ENCODE data around the gene PTPRG.

Gene PTPRG

DNA sequence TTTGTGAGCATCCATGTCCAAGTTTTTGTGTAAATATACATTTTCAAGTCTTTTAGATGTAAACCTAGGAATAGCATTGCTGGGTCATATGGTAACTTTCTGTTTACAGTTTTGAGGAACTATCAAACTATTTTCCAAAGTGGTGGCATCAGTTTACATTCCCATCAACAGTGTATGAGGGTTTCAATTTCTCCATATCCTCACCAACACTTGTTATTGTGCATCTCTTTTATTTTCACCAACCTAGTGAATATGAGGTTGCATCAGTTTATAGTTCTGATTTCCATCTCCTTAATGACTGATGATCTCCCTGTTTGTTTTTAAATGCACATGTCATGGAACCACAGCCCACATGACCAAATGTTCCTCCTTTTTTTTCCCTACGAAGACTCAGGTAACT is 610.8 kb downstream of the PTPRG start:
- no peaks in the 10 kb centered on the region for H3K27me3 ChIP-seq (ENCODE audit: control insufficient read depth, insufficient read depth, low read length)

GRCh38 chr3:62173939-62174515 is 612.7 kb downstream of the PTPRG start:
- Histone ChIP-seq H3K9ac (no peak overlapping the region), H3K27me3 (ENCODE audit: control insufficient read depth, insufficient read depth, low read length) (no peaks in the 10 kb centered on the region), H3K9me3 (ENCODE audit: control insufficient read depth, low read length) (no peaks in the 10 kb centered on the region), H3K36me3 (ENCODE audit: control insufficient read depth, insufficient read depth, low read length) (no peaks in the 10 kb centered on the region), H3K4me1 (peaks cover 13% of the 10 kb centered on the region), H3K79me2 (peaks cover 8% of the 10 kb centered on the region), H3K27ac (no peak overlapping the region), H2AFZ (no peak overlapping the region), H3K4me3 (ENCODE audit: low read depth, low read length) (no peak overlapping the region), H3K4me2 (ENCODE audit: low read length) (no peak overlapping the region)
- TF ChIP-seq, protein P1, sequence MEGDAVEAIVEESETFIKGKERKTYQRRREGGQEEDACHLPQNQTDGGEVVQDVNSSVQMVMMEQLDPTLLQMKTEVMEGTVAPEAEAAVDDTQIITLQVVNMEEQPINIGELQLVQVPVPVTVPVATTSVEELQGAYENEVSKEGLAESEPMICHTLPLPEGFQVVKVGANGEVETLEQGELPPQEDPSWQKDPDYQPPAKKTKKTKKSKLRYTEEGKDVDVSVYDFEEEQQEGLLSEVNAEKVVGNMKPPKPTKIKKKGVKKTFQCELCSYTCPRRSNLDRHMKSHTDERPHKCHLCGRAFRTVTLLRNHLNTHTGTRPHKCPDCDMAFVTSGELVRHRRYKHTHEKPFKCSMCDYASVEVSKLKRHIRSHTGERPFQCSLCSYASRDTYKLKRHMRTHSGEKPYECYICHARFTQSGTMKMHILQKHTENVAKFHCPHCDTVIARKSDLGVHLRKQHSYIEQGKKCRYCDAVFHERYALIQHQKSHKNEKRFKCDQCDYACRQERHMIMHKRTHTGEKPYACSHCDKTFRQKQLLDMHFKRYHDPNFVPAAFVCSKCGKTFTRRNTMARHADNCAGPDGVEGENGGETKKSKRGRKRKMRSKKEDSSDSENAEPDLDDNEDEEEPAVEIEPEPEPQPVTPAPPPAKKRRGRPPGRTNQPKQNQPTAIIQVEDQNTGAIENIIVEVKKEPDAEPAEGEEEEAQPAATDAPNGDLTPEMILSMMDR (IDR thresholded peaks at IDR 0.05): no peak

More for the DNA sequence above, 610.8 kb downstream of the PTPRG start:
- no peaks in the 10 kb centered on the region for H3K9me3 ChIP-seq (ENCODE audit: control insufficient read depth, low read length)
- no peaks in the 10 kb centered on the region for H3K36me3 ChIP-seq (ENCODE audit: control insufficient read depth, insufficient read depth, low read length)
- peaks cover 11% of the 10 kb centered on the region for H3K79me2 ChIP-seq
- H3K9ac ChIP-seq: no peak overlapping the region
- no peak overlapping the region for H3K27ac ChIP-seq
- H2AFZ ChIP-seq: no peak overlapping the region
- peaks cover 15% of the 10 kb centered on the region for H3K4me1 ChIP-seq
- H3K4me3 ChIP-seq (ENCODE audit: low read depth, low read length): no peak overlapping the region
- no peak overlapping the region for H3K4me2 ChIP-seq (ENCODE audit: low read length)
- TF ChIP-seq, protein P1 (IDR thresholded peaks at IDR 0.05): no peak

DNA sequence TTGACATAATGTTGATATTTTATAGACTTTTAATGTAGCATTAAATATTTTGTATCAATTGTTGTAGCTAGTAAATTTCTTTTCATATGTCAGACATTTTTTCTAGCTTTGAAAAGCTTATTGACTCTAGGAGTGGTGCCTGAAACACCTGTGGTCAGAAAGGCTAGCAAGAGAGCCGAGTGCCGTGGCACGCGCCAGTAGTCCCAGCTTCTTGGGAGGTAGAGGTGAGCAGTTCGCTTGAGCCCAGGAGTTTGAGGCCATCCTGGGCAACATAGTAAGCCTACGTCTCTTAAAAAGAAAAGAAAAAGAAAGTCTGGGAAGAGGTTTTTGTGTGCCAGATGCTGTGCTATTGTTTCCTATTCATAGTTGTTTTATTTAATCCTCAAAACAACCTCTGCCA is 613.8 kb downstream of the PTPRG start:
- Histone ChIP-seq H3K79me2 (peaks cover 8% of the 10 kb centered on the region), H3K4me1 (peaks cover 1% of the 10 kb centered on the region), H3K9me3 (ENCODE audit: control insufficient read depth, low read length) (no peaks in the 10 kb centered on the region), H3K27me3 (ENCODE audit: control insufficient read depth, insufficient read depth, low read length) (no peaks in the 10 kb centered on the region), H3K9ac (no peak overlapping the region), H3K36me3 (ENCODE audit: control insufficient read depth, insufficient read depth, low read length) (no peaks in the 10 kb centered on the region), H3K27ac (no peak overlapping the region), H3K4me3 (ENCODE audit: low read depth, low read length) (no peak overlapping the region), H2AFZ (no peak overlapping the region), H3K4me2 (ENCODE audit: low read length) (no peak overlapping the region)
- TF ChIP-seq, protein P1 (IDR thresholded peaks at IDR 0.05): no peak

DNA sequence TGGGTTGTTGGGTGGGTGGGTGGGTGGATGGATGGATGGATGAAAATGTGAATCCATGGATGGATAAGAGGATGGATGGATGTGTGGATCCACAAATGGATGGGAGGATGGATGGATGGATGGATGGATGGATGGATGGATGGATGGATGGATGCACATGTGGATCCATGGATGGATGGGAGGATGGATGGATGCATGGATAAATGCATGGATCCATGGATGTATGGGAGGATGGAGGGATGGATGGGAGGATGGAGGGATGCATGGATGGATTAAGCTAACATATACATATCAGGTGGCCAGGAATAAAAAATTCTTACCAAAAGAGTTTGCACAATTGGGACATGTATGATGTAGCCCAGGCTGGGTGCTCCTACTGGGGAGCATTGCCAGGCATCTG is 616.7 kb downstream of the PTPRG start:
- H3K9me3 ChIP-seq (ENCODE audit: control insufficient read depth, low read length): no peaks in the 10 kb centered on the region
- H3K27me3 ChIP-seq (ENCODE audit: control insufficient read depth, insufficient read depth, low read length): no peaks in the 10 kb centered on the region
- H3K4me1 ChIP-seq: no peaks in the 10 kb centered on the region
- no peak overlapping the region for H2AFZ ChIP-seq
- no peak overlapping the region for H3K9ac ChIP-seq
- H3K79me2 ChIP-seq: peaks cover 6% of the 10 kb centered on the region
- TF ChIP-seq, protein P1 (IDR thresholded peaks at IDR 0.05): no peak
- no peak overlapping the region for H3K4me2 ChIP-seq (ENCODE audit: low read length)
- H3K36me3 ChIP-seq (ENCODE audit: control insufficient read depth, insufficient read depth, low read length): no peaks in the 10 kb centered on the region
- H3K4me3 ChIP-seq (ENCODE audit: low read depth, low read length): no peak overlapping the region
- no peak overlapping the region for H3K27ac ChIP-seq

Measured in parathyroid adenoma (tissue), 2 donors.